GM19035 (cell line): Measurements from ENCODE around the gene BRAT1.
"Not testable (repeated sequence)": the region's sequence is repeated elsewhere in the genome, so short reads cannot be mapped to it uniquely, and the experiment has no call there.

Experiments
- ATAC-seq: cut with Tn5 transposase; IDR thresholded peaks from one replicate; pipeline ENCODE4 v1.9.1; 2021; ENCODE audit not compliant: unreplicated experiment

BRAT1 gene

DNA sequence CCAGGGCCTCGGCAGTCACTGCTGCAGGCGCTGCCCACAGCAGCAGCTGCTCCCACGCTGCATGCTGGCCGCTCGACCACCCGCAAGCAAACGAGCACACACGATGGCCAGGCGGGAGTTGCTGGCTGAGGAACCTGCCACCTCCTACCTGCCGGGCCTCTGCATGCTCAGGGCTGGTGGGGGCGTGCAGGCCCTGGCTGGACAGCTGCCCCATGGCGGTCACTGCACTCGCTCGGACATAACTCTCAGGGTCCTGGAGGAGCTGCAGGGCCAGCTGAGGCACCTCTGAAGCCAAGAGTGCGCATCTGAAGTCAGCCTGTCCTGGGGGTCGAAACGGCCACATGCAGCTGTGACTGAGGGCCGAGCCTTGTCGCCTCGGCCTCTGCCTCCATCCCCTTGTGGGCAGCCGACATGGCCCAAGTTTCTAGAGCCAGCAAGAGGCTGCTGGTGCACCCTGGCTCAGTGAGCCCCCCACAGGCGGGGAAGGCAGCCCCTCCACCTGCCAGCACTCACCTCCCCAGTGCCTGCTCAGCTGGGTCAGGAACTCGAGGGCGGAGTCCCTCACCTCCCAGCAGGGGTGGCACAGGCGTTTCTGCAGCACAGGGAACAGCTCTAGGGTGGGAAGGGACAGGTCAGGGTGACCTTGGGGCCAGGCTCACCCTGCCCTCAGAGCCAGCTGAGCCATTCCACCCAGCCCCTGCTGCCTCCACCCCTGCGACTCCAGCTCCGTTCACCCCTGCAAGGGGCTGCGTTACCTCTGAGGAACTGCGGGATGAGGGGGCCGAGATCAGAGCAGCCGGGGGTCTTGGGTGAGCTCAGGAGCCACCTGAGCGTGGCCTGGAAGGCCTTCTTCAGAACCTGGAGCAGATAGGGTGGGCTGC is 16.1 kb downstream of the BRAT1 start:
- ATAC-seq = no peak

DNA sequence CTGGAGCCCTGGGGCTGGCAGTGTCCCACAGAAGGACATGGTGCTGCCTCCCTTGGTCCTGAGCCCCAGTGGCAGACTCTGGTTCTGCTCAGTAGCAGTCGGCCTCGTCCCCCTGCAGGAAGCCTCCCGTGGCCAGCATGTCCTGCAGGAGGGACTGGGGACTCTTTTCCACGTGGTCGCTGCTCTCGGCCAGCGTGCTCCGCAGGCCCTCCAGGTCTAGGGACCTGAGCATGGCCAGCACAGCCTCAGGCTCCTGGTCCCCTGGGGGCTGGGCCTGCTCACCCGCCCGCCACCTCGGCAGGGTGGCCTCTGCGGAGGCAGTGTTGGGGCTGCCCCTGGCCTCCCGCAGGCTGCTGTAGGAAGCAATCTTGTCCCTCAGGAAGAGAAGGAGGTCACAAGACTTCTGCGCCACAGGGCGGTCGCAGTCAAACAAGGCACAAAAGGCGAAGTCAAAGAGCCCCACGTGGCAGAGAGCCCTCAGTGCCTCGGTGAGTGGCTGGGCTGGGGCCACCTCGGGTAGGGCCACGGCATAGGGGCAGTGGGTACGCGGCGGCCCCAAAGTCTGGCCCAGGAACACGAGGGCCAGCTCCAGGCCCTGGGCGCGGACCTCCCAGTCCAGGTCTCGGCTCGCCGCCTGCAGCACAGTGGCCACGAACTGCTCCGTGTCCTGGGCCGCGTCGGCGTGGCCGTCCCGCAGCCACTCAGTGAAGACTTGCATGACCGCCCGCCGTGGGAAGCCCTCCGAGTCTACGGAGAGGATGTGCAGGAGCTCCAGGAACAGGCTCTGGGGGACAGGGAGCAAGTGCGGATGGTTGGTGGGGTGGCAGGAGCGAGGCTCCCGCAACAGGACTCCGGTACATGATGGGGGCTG is 17.1 kb downstream of the BRAT1 start:
- ATAC-seq = no peak

DNA sequence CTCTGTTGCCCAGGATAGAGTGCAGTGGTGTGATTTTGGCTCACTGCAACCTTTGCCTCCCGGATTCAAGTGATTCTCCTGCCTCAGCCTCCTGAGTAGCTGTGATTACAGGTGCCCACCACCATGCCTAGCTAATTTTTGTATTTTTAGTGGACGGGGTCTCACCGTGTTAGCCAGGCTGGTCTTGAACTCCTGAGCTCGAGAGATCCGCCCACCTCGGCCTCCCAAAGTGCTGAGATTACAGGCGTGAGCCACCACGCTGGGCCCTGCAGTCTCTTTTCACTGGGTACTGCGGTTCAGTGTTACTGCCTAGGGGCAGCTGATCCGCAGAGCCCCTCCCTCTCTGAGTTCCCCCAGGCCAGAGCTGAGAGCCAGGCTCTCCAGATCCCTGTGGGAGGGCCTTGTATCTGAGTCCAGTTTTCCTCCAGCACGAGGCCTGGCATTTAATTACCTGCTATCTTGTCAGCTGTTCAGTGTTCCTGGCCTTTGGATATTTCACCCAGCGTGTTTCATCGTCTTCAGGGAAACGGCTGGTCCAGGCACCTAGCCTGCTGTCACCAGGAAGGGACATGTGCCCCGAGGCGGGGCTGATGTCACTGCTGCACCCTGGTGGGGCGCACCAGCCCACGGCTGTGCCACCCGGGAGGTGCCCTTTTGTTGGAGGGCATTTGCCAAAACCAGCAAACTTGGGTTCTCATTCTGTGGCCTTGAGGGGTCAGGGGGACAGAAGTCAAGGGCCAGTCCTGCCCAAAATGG is 19.3 kb downstream of the BRAT1 start:
- ATAC-seq = not testable (repeated sequence)

- ATAC-seq = not testable (repeated sequence)
Observed at GRCh38 chr7:2534214-2534613, 21.1 kb downstream of the BRAT1 start.

DNA sequence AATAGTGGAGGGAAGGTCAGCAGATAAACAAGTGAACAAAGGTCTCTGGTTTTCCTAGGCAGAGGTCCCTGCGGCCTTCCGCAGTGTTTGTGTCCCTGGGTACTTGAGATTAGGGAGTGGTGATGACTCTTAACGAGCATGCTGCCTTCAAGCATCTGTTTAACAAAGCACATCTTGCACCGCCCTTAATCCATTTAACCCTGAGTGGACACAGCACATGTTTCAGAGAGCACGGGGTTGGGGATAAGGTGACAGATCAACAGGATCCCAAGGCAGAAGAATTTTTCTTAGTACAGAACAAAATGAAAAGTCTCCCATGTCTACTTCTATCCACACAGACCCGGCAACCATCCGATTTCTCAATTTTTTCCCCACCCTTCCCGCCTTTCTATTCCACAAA is 21.8 kb downstream of the BRAT1 start:
- not testable (repeated sequence) for ATAC-seq

DNA sequence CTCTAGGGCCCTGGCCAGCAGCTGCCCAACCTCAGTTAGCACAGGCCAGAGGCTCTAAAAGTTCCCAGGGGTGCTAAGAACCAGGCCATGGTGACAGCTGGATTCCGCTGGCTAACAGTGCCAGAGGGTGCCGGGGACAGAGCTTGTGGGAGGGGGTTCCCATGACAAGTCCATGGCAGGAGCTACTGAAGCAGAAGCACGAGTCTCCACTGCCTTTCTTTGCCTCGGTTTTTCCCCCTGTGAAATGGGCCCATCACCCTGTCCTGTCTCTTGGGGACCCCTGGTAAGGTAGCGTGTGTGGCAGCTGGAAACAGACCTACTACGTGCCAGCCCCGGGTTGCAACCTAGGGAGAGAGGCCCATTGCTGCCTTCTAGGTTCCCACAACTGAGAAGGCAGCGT is 22.5 kb downstream of the BRAT1 start:
- not testable (repeated sequence) for ATAC-seq

DNA sequence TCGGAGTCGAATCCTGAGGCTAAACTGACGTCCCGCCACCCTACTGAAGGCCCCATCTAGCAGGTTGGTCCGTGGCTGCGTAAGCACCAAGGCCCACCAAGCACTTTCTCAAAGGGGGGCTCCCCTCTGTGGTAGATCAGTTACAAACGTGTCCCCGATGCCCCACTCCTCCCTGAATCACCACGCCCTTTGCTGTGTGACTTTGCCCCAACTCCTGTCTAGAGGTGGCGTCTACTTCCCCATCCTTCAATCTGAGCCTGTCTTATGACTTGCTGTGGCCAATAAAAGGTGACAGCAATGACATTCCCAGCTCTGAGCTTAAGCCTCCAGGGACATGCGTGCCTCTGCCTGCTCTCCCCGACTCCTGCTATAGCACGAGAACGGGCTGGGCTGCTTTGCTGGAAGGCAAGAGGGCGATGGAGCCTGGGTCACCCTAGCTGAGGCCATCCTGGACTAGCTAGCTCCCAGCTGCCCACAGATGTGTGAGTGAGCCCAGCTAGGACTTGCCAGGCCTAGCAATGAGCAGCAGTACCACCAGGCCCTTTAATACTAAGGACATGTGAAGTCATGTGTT is 23.0 kb downstream of the BRAT1 start:
- not testable (repeated sequence) for ATAC-seq

DNA sequence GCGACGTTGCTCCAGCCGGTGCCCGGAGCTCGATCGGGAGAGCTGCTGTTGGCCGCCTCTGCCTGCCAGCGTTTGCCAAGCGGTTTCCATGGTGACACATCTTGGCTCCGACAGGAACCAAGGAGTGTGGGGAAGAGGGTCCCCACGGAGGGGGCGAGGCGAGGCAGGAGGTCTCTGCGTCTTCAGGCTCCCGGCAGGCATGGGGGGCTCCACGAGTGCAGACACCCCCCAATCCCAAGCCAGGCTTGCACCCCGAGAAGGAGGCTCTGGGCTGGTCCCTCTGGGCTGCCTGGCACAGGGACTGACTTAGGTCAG is 23.6 kb downstream of the BRAT1 start:
- not testable (repeated sequence) for ATAC-seq

GRCh38 chr7:2530994-2531795 is 24.1 kb downstream of the BRAT1 start:
- ATAC-seq = not testable (repeated sequence)

- ATAC-seq = no peak
Observed at GRCh38 chr7:2530071-2530987, 25.0 kb downstream of the BRAT1 start.

- ATAC-seq = no peak
Observed at GRCh38 chr7:2529161-2530070, 25.9 kb downstream of the BRAT1 start.

DNA sequence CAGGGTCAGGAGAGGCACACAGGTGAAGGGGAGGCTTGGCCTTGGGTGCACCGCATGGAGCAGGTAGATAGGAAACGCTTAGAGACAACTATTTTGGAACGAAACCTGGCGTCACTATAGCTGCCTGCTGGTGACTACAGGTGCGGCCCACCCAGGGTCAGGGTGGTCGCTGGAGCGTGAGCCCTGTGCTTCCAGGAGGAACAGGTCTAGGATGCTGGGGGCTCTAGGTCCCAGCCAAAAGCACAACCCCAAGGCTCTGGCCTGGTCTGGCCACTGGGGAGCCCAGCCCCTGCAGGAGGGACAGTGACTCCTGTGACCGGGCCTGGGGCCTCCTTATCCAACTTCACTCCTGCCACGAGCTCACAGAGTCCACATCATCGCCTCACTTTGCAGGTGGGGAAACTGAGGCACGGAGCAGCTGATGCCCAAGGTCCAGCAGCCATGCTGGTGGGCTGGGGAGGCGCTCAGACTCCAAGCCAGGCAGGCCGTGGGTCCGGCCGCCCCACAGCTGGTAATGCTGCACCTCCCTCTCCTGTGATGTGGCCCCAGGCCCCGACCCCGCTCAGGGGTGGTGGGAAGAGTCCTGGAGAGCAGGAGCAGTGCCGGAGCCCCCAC is 26.7 kb downstream of the BRAT1 start:
- no peak for ATAC-seq

DNA sequence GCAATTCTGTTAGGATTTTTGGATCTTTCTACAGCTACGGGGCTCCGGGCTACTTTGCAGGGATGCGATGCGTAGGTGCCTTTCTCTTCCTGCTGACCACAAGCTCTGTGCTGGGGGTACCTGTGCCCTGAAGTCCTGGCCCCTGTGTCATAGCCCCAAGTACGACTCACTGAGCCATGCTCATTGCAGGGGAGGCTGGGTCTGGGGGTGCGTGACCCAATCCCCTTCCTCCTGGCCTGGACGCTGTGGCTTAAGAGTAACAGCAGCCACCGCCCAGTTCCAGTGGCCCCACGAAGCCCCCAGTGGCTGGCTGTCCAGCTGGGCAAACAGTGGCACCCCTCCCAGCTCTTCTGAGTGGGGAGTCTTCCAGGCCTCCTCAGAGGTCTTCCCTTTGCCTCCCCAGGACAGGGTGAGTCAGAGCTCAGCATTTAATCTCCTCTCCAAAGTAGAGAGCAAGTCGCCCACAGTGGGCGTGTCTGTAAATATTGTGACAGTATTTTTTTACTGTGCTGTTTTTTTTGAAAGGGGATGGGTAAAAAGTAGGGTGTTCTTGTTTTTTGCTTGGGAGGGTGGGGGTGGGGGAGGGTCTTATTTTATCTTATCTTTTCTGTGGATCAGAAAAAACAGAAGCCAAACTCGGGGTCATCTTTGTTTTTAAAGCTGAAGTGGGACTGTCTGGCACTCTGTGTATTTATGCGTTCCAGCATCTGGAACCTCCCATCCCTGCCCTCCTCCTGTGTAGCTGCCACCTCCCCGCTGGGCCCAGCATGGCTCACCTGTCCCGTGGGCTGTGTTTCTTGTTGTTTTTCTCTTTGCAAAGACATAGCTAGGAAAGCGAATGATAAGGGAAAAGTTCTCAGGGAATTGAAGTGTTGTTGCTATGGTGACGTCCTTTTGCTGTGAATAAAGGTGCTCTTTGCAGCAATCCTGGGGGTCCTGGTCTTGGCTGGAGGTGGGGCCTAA is 27.5 kb downstream of the BRAT1 start:
- ATAC-seq = no peak

GRCh38 chr7:2526659-2527504 is 28.4 kb downstream of the BRAT1 start:
- ATAC-seq = no peak
